Ishikawa (cell line): ENCODE data around the gene SNAP23.

ENCODE experiments used
- CEBPB ChIP-seq: IDR thresholded peaks from 2 replicates; pipeline ENCODE4 v1.6.1; 2012
- CREB1 ChIP-seq: IDR thresholded peaks from 2 replicates; pipeline ENCODE4 v1.6.1; 2012; ENCODE audit warnings: low read depth
- EGR1 ChIP-seq: IDR thresholded peaks from 2 replicates; pipeline ENCODE4 v1.6.1; 2012
- EP300 ChIP-seq: IDR thresholded peaks from 2 replicates; pipeline ENCODE4 v1.6.1; 2012; ENCODE audit warnings: borderline replicate concordance
- FOXM1 ChIP-seq: IDR thresholded peaks from 2 replicates; pipeline ENCODE4 v1.6.1; 2012; ENCODE audit warnings: low read depth, borderline replicate concordance
- NFIC ChIP-seq: IDR thresholded peaks from 2 replicates; pipeline ENCODE4 v1.6.1; 2012
- TAF1 ChIP-seq: IDR thresholded peaks from 2 replicates; pipeline ENCODE4 v1.6.1; 2012; ENCODE audit warnings: low read depth, mild to moderate bottlenecking
- TEAD4 ChIP-seq: IDR thresholded peaks from 2 replicates; pipeline ENCODE4 v1.6.1; 2012
- USF1 ChIP-seq: IDR thresholded peaks from 2 replicates; pipeline ENCODE4 v1.6.1; 2012
- YY1 ChIP-seq: IDR thresholded peaks from 2 replicates; pipeline ENCODE4 v1.6.1; 2012; ENCODE audit warnings: low read depth
- TF ChIP-seq, protein P1 (sequence below): IDR thresholded peaks from 2 replicates; pipeline ENCODE4 v1.6.1; 2012

- TF ChIP-seq EGR1, result no peak
- TF ChIP-seq CEBPB, result no peak
- TF ChIP-seq YY1, result no peak
- no peak for TF ChIP-seq FOXM1
- no peak for TF ChIP-seq CREB1
- no peak for TF ChIP-seq TAF1
- no peak for TF ChIP-seq EP300
- TF ChIP-seq NFIC, result no peak
- TF ChIP-seq, protein P1, sequence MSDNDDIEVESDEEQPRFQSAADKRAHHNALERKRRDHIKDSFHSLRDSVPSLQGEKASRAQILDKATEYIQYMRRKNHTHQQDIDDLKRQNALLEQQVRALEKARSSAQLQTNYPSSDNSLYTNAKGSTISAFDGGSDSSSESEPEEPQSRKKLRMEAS, result no peak
- TF ChIP-seq USF1, result no peak
- TF ChIP-seq TEAD4, result no peak
Measured at GRCh38 chr15:42474827-42475226, 20.6 kb upstream of the SNAP23 start.
